ENCODE data around the gene MRGPRF. TPM values are rescaled to one million over a fixed set of nuclear protein-coding genes. Genes with fewer than 3 reads are reported as not detected.
"Not testable (repeated sequence)": the region's sequence is repeated elsewhere in the genome, so short reads cannot be mapped to it uniquely, and the experiment has no call there.

The MRGPRF gene
- total RNA-seq, 8 experiments from 2014 or later = 0.05 to 4.3 (median 0.57) TPM; not detected in 1

GRCh38 chr11:69002110-69002569, 10.9 kb downstream of the MRGPRF start:
- peak in 3 of 8 experiments; percentile 27 to 40 (median 31) for ATAC-seq (replicated peaks in 6 of 8)
- in situ Hi-C loops (cut with MboI; ENCODE audit: low pct_unique_long_range_greater_than_20kb in 2 of 9, low sequenced_read_pairs in 9 of 9, unreplicated experiment in 9 of 9) = no loop called here
- peaks cover 0 to 8% of the 10 kb centered on the region in 2 donors for H3K4me1 ChIP-seq (replicated peaks in 1 of 2)
- no peak overlapping the region for H3K27ac ChIP-seq
- 80 to 100% methylated on average over 1 of the region's 6 CpGs; no CpG with 5 or more reads in 8 of the 10 experiments for WGBS, 10 experiments
- no peak overlapping the region for H3K4me3 ChIP-seq

- no peak overlapping the region for H3K27ac ChIP-seq
- H3K4me1 ChIP-seq (replicated peaks in 1 of 2) = peaks cover 0 to 7% of the 10 kb centered on the region in 2 donors
- ATAC-seq (replicated peaks in 6 of 8) = no peak
- no peak overlapping the region for H3K4me3 ChIP-seq
- 0 to 100% (median 87%) methylated on average over 1 to 11 of the region's 23 CpGs; no CpG with 5 or more reads in 4 of the 10 experiments for WGBS, 10 experiments
- in situ Hi-C loops (cut with MboI; ENCODE audit: low pct_unique_long_range_greater_than_20kb in 2 of 9, low sequenced_read_pairs in 9 of 9, unreplicated experiment in 9 of 9) = no loop called here
These were observed 11.6 kb downstream of the MRGPRF start for GRCh38 chr11:69001243-69002081.

GRCh38 chr11:69000831-69001242, 12.2 kb downstream of the MRGPRF start:
- in situ Hi-C loops (cut with MboI; ENCODE audit: low pct_unique_long_range_greater_than_20kb in 2 of 9, low sequenced_read_pairs in 9 of 9, unreplicated experiment in 9 of 9) = no loop called here
- peak in 3 of 8 experiments; percentile 74 to 93 (median 88) for ATAC-seq (replicated peaks in 6 of 8)

GRCh38 chr11:69000391-69000790, 12.7 kb downstream of the MRGPRF start:
- 50 to 100% (median 82%) methylated on average over 1 to 3 of the region's 5 CpGs; no CpG with 5 or more reads in 3 of the 10 experiments for WGBS, 10 experiments
- H3K27ac ChIP-seq = no peak overlapping the region
- peaks cover 0 to 7% of the 10 kb centered on the region in 2 donors for H3K4me1 ChIP-seq (replicated peaks in 1 of 2)
- no peak overlapping the region for H3K4me3 ChIP-seq
- peak in 1 of 8 experiments; percentile 26 for ATAC-seq (replicated peaks in 6 of 8)
- in situ Hi-C loops (cut with MboI; ENCODE audit: low pct_unique_long_range_greater_than_20kb in 2 of 9, low sequenced_read_pairs in 9 of 9, unreplicated experiment in 9 of 9) = no loop called here

More at GRCh38 chr11:69000831-69001242, 12.2 kb downstream of the MRGPRF start:
- WGBS, 10 experiments = 0 to 88% (median 60%) methylated on average over 1 to 7 of the region's 8 CpGs; no CpG with 5 or more reads in 3 of the 10 experiments
- Histone ChIP-seq H3K4me1 (replicated peaks in 1 of 2) (peaks cover 0 to 7% of the 10 kb centered on the region in 2 donors), H3K27ac (no peak overlapping the region), H3K4me3 (no peak overlapping the region)

- H3K27ac ChIP-seq; H3K4me3 ChIP-seq; ATAC-seq (replicated peaks in 6 of 8); H3K4me1 ChIP-seq (replicated peaks in 1 of 2); in situ Hi-C loops (cut with MboI; ENCODE audit: low pct_unique_long_range_greater_than_20kb in 2 of 9, low sequenced_read_pairs in 9 of 9, unreplicated experiment in 9 of 9): not testable (repeated sequence)
- WGBS, 10 experiments = 68 to 100% (median 92%) methylated on average over 1 to 8 of the region's 12 CpGs; no CpG with 5 or more reads in 1 of the 10 experiments
These were observed 13.2 kb downstream of the MRGPRF start for GRCh38 chr11:68999748-69000355.

- H3K4me3 ChIP-seq = no peak overlapping the region
- in situ Hi-C loops (cut with MboI; ENCODE audit: low pct_unique_long_range_greater_than_20kb in 2 of 9, low sequenced_read_pairs in 9 of 9, unreplicated experiment in 9 of 9) = no loop called here
- ATAC-seq (replicated peaks in 6 of 8) = no peak
- H3K27ac ChIP-seq = no peak overlapping the region
- 51 to 100% (median 94%) methylated on average over 1 to 6 of the region's 8 CpGs for WGBS, 10 experiments
- H3K4me1 ChIP-seq (replicated peaks in 1 of 2) = peaks cover 0 to 7% of the 10 kb centered on the region in 2 donors
These were observed 13.8 kb downstream of the MRGPRF start for GRCh38 chr11:68999093-68999747.

GRCh38 chr11:68998390-68998911, 14.6 kb downstream of the MRGPRF start:
- ATAC-seq (replicated peaks in 6 of 8) = peak in 7 of 8 experiments; percentile 22 to 93 (median 80)
- Histone ChIP-seq H3K4me3 (no peak overlapping the region), H3K27ac (no peak overlapping the region), H3K4me1 (replicated peaks in 1 of 2) (peaks cover 0 to 7% of the 10 kb centered on the region in 2 donors)
- 7 to 100% (median 34%) methylated on average over 1 to 8 of the region's 13 CpGs; no CpG with 5 or more reads in 2 of the 10 experiments for WGBS, 10 experiments
- in situ Hi-C loops (cut with MboI; ENCODE audit: low pct_unique_long_range_greater_than_20kb in 2 of 9, low sequenced_read_pairs in 9 of 9, unreplicated experiment in 9 of 9) = no loop called here

GRCh38 chr11:68997995-68998348, 15.1 kb downstream of the MRGPRF start:
- in situ Hi-C loops (cut with MboI; ENCODE audit: low pct_unique_long_range_greater_than_20kb in 2 of 9, low sequenced_read_pairs in 9 of 9, unreplicated experiment in 9 of 9) = no loop called here

GRCh38 chr11:68997124-68997994, 15.7 kb downstream of the MRGPRF start:
- no peak for ATAC-seq (replicated peaks in 6 of 8)
- Histone ChIP-seq H3K4me3 (no peak overlapping the region), H3K4me1 (replicated peaks in 1 of 2) (peaks cover 0 to 7% of the 10 kb centered on the region in 2 donors), H3K27ac (no peak overlapping the region)
- in situ Hi-C loops (cut with MboI; ENCODE audit: low pct_unique_long_range_greater_than_20kb in 2 of 9, low sequenced_read_pairs in 9 of 9, unreplicated experiment in 9 of 9) = no loop called here
- WGBS, 10 experiments = 50 to 100% (median 88%) methylated on average over 1 to 8 of the region's 19 CpGs; no CpG with 5 or more reads in 1 of the 10 experiments

More at GRCh38 chr11:68997995-68998348, 15.1 kb downstream of the MRGPRF start:
- Histone ChIP-seq H3K4me3 (no peak overlapping the region), H3K27ac (no peak overlapping the region), H3K4me1 (replicated peaks in 1 of 2) (peaks cover 0 to 7% of the 10 kb centered on the region in 2 donors)
- ATAC-seq (replicated peaks in 6 of 8) = no peak

- Histone ChIP-seq H3K27ac (no peak overlapping the region), H3K4me3 (no peak overlapping the region), H3K4me1 (replicated peaks in 1 of 2) (peaks cover 0 to 7% of the 10 kb centered on the region in 2 donors)
- in situ Hi-C loops (cut with MboI; ENCODE audit: low pct_unique_long_range_greater_than_20kb in 2 of 9, low sequenced_read_pairs in 9 of 9, unreplicated experiment in 9 of 9) = no loop called here
- WGBS, 10 experiments = 87 to 100% (median 96%) methylated on average over 1 to 10 of the region's 24 CpGs; no CpG with 5 or more reads in 2 of the 10 experiments
- no peak for ATAC-seq (replicated peaks in 6 of 8)
These were observed 16.5 kb downstream of the MRGPRF start for GRCh38 chr11:68996376-68997123.

- in situ Hi-C loops (cut with MboI; ENCODE audit: low pct_unique_long_range_greater_than_20kb in 2 of 9, low sequenced_read_pairs in 9 of 9, unreplicated experiment in 9 of 9) = no loop called here
- 30 to 100% (median 80%) methylated on average over 2 to 6 of the region's 6 CpGs for WGBS, 10 experiments
- no peak overlapping the region for H3K4me3 ChIP-seq
- H3K4me1 ChIP-seq (replicated peaks in 1 of 2) = peaks cover 0 to 7% of the 10 kb centered on the region in 2 donors
- no peak overlapping the region for H3K27ac ChIP-seq
- no peak for ATAC-seq (replicated peaks in 6 of 8)
These were observed 18.2 kb downstream of the MRGPRF start for GRCh38 chr11:68994894-68995285.
